Suppressor macrophage treated with lipopolysaccharide for 4 hours (primary cell): ENCODE results near the gene ST6GALNAC6.
"Not testable (repeated sequence)": the region's sequence is repeated elsewhere in the genome, so short reads cannot be mapped to it uniquely, and the experiment has no call there.

Source experiments
- DNase-seq: peaks from one replicate; pipeline ENCODE4 v3.0.0-alpha.2; 2020

ST6GALNAC6 gene

GRCh38 chr9:127871531-127871930, 27.9 kb downstream of the ST6GALNAC6 start:
- no peak for DNase-seq

- no peak for DNase-seq
Measured at GRCh38 chr9:127870887-127871286, 28.5 kb downstream of the ST6GALNAC6 start.

GRCh38 chr9:127870153-127870491, 29.3 kb downstream of the ST6GALNAC6 start:
- not testable (repeated sequence) for DNase-seq

- DNase-seq: peak; percentile 96
Measured at GRCh38 chr9:127869310-127870152, 29.9 kb downstream of the ST6GALNAC6 start.

GRCh38 chr9:127868278-127868902, 31.0 kb downstream of the ST6GALNAC6 start:
- no peak for DNase-seq

- DNase-seq: no peak
Measured at GRCh38 chr9:127867356-127868277, 31.8 kb downstream of the ST6GALNAC6 start.

GRCh38 chr9:127866535-127866934, 32.9 kb downstream of the ST6GALNAC6 start:
- no peak for DNase-seq

GRCh38 chr9:127865645-127866464, 33.5 kb downstream of the ST6GALNAC6 start:
- DNase-seq: no peak

- peak; percentile 68 for DNase-seq
Measured at GRCh38 chr9:127863191-127863621, 36.2 kb downstream of the ST6GALNAC6 start.

- peak; percentile 60 for DNase-seq
Measured at GRCh38 chr9:127862075-127863011, 37.1 kb downstream of the ST6GALNAC6 start.

GRCh38 chr9:127860779-127861178, 38.6 kb downstream of the ST6GALNAC6 start:
- DNase-seq: no peak

- no peak for DNase-seq
Measured at GRCh38 chr9:127860260-127860659, 39.1 kb downstream of the ST6GALNAC6 start.

- DNase-seq: no peak
Measured at GRCh38 chr9:127858041-127858512, 41.3 kb downstream of the ST6GALNAC6 start.

GRCh38 chr9:127857278-127857677, 42.1 kb downstream of the ST6GALNAC6 start:
- DNase-seq: no peak

- DNase-seq: no peak
Measured at GRCh38 chr9:127856729-127857116, 42.7 kb downstream of the ST6GALNAC6 start.

- no peak for DNase-seq
Measured at GRCh38 chr9:127856094-127856728, 43.2 kb downstream of the ST6GALNAC6 start.

GRCh38 chr9:127855522-127855921, 43.9 kb downstream of the ST6GALNAC6 start:
- no peak for DNase-seq

GRCh38 chr9:127854960-127855359, 44.4 kb downstream of the ST6GALNAC6 start:
- no peak for DNase-seq

GRCh38 chr9:127854184-127854806, 45.1 kb downstream of the ST6GALNAC6 start, which contains the start of gene ENG:
ENG (minus strand) TSS chr9:127854658; CDS start chr9:127854355, 303 bp downstream.
- DNase-seq: peak; percentile 64
